EH (cell line): ENCODE results near the gene EPN2.
"Not testable (repeated sequence)": the region's sequence is repeated elsewhere in the genome, so short reads cannot be mapped to it uniquely, and the experiment has no call there.

Source experiments
- DNase-seq: peaks from one replicate; pipeline ENCODE4 v3.0.0-alpha.2; 2015; ENCODE audit warnings: low read depth

Gene EPN2

DNA sequence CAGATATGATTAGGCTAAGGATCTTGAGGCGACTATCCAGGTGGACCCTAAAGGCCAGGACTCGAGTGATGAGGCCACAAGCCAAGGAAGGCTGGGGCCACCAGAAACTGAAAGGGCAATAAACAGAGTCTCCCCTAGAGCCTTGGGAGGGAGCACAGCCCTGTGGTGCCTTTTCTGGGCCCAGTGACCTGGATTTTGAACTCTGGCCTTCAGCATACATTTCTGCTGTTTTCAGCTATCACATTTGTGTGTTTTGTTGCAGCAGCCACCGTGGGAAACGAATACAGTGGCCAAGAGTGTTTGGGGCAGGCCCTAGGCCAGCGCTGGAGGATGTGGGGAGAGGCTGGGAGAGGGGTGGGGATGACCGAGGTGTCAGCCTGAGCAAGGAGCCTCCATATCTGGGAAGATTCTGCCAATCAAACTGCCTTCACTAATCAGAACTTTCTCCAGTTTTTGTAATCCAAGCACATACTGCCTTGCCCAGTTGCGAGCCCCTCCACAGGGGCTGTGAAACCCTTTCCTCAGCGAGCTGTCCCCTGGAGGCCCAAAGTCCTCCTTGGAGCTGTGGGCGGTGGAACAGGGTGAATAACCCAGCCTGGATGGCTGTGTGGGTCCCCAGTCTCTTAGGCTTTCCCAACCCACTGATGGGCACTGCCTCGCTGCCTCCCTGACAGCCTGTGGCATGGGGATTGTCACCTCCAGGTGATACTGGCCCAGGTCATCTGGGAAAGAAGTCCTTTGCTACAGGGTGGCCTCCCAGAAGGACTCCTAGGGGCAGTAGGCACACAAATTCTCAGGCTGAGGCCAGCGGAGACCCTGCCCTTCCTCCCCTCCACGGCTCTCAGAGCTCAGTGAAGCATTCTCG lies 108.6 kb downstream of the EPN2 start:
- DNase-seq, result no peak

DNA sequence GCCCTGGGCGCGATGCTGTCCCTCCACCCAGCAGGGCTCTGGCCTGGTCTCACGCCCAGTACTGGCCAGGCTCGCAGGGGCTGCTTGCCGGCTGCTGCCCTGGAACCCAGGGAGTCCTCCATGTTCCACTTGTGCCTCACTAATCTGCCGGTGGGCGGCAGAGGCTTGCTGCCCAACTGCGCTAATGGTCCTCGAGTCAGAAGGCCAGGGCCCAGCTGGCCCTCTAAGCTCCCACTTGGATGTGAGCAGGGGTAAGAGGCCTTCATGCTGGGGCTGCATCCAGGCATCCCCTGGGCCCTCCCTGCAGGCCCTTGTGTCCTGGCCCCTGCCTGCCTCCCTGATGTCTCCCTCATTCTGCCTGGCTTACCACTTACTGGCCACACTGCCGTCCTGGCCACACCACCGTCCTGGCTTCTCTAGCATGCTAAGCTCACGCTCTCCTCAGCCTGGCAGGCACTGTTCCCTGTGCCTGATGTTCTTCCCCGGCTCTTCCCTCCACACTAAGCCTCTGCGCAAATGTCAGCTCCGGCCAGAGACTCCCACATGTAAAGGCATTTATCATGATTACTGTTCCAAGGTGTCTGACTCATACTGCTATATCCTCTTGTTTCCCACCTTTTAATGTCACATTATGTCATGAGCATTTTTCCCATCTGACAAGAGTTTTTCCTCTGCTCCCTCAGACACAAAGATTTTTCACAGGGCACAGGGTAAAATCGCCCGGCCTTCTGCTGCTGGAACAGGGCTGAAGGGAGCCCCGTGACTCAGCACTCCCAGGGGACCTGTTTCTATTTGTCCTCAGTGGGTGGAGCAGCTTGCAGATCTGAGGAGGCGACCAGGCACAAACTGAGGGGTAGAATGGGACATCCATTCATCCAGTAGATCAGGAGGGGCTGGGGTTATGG lies 109.4 kb downstream of the EPN2 start:
- peak; percentile 89 for DNase-seq

DNA sequence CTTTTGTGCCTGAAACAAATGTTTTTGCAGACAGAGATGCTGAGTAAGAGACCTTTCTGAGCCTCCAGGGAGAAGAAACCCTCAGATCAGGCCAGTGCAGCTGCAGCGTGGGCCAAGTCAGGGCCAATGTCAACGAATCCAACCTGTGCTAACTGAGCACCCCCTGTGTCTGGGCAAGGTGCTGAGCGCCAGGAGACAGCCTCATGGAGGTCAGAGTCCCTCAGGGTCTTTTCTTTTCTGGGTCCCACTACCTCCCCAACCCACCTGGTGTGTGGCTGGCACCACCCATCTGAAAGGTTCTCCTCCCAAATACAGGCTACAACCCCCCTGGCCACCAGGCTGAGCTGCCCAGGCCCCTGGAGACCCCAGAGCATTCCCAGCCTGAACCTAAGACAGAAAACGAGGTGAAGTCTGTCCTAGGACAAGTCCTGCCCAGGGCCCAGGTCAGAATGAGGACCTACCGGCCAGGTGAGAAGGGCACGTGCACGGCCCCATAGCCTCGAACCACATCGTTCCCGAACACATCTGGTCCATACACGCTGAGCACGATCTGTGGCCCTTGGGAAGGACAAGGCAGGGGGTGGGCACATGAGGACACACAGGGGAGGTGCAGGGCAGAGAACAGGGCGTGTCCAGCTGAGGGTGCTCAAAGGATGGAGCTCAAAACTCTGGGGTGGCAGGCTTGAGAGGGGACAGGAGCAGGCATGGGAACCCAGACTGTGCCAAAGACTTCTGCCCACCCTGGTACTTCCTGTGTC lies 110.3 kb downstream of the EPN2 start:
- DNase-seq, result no peak

DNA sequence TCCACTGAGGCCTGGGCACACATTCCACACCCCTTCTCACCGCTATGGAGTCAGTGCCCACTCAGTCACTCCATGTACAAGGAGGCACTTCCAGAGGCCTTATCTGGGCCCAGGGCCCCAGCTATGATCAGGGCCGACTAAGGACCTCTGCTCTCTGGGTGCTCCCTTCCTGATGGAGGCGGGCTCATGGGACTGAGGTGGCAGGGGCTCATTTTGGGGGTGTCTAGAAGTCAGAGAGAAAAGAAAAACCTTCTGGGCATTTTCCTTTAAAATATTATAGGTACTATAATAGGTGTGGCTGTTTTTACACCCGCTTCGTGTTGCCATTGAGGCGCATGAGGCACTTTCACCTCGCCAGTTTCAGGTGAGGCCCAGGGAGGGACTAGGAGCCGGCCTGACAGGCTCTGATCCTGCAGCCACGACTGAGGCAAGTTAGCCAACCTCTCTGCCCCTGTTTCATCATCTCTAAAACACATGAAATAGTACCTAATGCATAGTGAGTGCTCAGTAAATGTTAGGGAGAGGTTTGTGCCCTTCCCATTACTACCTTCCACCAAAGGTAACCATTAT lies 111.0 kb downstream of the EPN2 start:
- no peak for DNase-seq

DNA sequence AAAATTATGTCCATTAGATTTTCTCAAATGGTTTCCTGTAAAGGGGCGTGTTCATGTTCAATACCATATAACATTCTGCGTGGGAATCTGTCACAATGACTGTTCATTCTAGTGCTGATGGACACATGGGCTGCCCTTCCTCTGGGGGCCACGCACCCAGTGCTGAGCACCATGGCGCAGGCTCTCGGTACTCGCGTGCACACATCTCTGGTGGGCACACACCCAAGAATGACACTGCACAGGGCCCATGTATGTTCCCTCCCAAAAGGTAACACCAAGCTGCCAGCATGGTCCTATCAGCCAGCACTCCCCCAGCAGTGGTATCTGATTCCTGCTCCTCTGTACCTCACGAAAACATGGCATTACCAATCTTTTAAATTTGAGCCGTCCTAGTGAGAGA lies 111.6 kb downstream of the EPN2 start:
- no peak for DNase-seq

DNA sequence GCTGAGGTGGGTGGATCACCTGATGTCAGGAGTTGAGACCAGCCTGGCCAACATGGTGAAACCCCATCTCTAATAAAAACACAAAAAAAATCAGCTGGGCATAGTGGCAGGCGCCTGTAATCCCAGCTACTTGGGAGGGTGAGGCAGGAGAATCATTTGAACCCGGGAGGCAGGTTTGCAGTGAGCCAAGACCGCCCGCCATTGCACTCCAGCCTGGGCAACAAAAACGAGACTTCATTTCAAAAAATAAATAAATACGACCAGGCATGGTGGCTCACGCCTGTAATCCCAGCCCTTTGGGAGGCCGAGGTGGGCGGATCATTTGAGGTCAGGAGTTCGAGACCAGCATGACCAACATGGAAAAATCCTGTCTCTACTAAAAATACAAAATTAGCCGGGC lies 116.2 kb downstream of the EPN2 start:
- not testable (repeated sequence) for DNase-seq

DNA sequence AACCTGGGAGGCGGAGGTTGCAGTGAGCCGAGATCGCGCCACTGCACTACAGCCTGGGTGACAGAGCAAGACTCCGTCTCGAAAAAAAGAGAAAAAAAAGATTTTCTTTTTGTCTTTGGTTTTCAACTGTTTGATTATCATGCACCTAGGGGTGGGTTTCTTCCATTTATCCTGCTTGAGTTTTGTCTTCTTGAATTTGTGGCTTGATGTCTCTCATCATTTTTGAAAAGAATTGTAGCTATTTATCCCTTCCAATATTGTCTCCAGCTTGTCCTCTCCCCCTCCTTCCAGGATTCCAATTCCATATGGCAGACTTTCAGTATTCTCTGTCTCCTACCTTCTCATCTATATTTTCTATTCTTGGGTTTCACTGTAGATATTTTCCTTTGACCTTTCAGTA lies 117.6 kb downstream of the EPN2 start:
- DNase-seq, result no peak

DNA sequence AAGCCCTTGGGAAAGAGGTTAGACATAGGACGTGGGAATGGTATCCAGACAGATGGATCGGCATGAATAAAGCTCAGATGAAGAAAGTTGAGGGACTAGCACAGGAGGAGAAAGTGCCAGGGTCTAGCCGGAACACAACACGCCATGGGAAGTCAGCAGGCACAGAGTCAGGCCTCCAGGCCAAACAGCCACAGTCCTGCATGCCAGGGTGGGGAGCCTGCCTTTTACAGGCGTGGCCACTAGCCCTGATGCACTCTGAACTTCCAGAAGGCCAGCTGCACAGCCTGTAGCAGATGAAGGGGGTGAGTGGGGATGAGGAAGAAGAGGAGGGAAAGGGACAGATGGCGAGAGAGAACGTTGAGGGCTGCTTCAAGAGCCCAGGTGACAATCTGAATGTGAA lies 120.2 kb downstream of the EPN2 start:
- no peak for DNase-seq

DNA sequence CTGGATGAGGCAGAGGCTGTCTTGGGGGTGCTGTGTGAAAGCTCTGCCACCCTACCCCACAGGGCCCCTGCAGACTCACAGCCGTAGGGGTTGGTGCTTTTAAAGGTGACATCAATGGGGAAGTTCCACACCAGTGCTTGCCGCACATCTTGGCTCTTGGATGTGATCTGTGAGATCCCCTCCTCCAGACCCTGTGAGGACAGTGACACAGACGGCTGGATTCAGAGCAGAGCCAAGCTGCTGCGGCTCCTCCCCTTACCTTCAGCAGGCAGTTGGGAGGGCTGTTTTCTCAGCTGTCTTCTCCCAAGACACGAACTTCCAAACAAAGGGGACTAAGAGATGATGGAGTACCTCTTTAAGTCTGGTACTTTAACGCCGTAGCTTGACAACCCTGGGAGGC lies 120.6 kb downstream of the EPN2 start:
- no peak for DNase-seq

DNA sequence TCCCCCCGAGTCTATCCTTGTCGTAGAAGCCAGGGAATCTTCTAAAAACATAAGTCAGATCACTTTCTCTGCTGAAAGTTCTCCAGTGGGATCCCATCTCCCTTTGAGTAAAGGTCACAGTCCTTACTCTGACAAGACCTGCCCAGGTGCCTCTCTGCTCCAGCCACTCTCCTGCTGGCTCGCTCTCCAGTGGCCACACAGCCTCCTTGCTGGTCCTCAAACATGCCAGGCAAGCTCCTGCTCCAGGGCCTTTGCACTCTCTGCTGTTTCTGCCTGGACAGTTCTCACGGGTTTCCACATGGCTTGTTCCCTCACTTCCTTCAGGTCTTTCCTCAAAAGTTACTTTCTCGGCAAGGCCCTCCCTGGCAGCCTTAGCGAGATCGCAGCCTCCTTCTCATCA lies 122.0 kb downstream of the EPN2 start:
- DNase-seq, result no peak

DNA sequence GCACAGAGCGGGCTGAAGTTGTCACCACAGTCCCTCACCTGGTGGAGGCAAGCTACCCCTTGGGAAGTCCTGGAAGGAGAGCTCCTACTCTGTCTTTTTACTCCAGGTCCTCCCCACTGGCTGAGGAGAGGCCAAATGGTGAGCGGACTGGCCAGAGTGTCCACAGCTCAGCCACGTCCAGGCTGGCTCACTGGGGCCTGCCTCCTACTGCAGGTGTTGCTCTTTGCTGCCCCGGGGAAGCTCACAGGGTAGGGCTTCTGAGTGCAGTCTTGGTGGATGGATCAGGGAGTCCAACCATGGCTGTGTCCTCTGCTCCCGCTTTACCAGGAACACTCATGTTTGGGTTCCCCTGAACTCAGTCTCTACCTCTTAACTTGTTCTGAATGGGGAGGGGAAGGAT lies 122.7 kb downstream of the EPN2 start:
- no peak for DNase-seq

DNA sequence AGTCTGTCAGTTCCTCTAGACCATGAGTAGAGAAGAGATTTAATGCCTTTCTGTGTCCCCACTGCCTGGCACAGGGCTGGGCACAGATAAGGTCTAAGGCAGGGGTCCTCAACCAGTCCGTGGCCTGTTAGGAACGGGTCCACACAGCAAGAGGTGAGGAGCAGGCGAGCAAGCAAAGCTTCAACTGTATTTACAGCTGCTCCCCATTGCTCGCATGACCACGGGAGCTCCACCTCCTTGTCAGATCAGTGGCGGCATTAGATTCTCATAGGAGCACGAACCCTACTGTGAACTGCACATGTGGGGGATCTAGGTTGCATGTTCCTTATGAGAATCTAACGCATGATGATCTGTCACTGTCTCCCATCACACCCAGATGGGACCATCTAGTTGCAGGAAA lies 123.6 kb downstream of the EPN2 start:
- DNase-seq, result no peak

DNA sequence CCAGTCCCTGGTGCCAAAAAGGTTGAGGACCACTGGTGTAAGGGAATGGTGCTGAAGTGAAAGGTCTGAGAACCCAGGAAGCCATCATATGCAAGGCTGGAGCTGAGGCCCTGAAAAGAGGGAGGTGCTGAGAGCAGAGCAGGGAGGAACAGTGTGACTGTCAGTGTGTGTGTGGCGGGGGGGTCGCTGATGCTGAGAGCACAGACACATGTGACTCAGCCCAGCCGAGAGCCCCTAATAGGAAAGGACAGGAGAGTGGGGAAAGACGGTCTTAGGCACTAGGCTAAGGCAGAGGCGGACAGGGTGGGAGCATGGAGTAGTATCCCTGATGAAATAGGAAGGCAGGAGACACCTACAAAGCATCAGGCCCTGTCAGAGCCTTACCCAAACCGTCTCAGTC lies 124.2 kb downstream of the EPN2 start:
- DNase-seq, result no peak

DNA sequence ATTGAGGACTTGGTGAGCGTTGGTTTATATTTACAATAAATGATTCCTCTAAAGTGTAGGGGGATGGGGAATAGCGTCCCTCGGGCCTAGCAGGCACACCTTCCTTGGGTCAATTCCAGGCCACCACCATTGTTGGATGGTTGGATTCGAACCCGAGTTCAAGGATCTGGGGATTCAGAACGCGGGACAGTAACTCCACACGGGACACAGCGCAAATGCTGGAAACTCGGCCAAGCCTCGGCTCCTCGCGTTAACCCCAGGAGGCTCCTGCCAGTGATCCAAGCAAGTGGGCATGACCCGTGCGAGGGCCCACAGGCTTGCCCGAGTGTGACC lies 124.7 kb downstream of the EPN2 start:
- no peak for DNase-seq

DNA sequence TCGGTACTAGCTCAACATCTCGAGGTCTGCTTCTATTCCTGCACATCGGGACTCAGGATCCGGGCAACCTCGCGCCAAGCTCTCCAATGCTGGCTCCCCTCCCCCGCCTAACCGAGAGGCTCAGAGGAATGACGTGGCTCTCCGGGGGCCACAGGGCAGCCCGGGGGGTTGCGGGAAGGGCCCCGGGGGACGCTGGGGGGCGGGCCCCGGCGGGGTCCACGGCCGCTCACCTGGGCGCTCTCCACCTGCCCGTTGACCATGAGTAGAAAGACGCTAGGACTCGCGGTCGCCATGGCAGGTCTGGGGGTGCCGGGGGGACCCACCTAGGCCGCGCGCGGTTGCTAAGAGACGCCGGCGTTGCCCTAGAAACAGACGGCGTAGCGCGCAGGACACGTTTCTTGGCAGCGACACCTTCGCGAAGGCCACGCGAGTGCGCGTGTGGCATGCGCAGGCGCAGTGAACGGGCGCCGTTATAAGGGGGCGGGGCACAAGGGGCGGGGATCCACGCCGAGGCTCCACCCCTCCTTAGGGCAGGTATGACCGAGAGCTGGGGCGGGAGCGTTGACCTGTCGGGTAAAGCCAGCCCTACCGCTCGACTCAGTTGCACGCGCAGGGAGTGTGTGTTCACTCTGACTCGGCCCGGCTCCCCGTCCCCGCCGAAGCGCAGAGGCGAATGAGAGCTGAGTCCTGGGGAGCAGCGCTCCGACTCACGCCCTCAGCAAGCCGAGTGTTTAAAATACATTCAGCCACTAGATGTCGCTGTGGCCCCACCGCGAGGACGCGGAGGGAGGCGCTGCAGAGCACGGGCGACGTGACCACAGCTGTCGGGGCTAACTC lies 125.3 kb downstream of the EPN2 start, which contains the start of gene B9D1:
Gene B9D1 (minus strand): TSS at position 447 of the 837 bp plus-strand sequence. CDS start 154 bp downstream, at position 293.
- DNase-seq, result peak; percentile 90

DNA sequence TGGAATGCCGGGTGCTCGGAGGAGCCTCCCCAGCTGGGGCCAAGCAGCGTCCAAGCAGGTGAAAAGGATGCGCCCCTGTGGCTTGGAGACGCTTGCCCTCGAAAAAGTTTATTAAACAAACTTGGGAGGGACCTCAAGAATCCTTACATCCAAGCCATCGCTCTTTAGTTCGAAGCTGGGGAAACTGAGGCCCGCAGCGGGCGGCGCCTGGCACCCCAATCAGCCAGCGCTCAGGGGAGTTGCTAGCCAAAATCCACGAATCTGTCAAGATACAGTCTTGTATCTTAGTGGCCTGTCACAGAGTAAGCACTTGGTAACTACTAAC lies 125.9 kb downstream of the EPN2 start:
- DNase-seq, result no peak

DNA sequence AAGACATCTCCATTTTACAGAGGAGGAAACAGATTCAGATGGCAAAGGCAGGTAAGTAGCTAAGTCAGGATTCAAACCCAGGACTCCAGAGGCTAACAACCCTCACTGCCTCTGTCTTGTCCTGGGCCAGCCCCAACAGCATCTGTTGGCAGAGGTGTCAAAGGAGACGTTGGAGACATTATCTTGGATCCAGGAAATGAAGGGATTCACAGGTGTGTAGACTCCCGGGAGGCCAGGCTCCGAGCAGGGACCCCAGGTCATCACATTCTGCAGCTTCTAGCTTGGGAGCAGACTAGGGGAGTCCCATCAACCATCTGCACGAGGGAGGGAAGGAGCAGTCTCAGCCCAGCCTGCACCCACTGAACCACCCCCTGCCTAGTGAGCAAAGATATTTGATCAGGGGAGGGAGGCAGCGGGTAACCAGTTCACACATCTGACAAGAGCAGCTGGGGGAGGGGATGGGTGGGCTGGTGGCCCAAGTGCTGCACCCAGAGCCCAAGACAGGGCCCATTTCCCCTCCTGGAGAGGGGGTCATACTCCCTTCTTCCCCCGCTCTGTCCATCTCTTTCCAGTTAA lies 126.4 kb downstream of the EPN2 start:
- no peak for DNase-seq

DNA sequence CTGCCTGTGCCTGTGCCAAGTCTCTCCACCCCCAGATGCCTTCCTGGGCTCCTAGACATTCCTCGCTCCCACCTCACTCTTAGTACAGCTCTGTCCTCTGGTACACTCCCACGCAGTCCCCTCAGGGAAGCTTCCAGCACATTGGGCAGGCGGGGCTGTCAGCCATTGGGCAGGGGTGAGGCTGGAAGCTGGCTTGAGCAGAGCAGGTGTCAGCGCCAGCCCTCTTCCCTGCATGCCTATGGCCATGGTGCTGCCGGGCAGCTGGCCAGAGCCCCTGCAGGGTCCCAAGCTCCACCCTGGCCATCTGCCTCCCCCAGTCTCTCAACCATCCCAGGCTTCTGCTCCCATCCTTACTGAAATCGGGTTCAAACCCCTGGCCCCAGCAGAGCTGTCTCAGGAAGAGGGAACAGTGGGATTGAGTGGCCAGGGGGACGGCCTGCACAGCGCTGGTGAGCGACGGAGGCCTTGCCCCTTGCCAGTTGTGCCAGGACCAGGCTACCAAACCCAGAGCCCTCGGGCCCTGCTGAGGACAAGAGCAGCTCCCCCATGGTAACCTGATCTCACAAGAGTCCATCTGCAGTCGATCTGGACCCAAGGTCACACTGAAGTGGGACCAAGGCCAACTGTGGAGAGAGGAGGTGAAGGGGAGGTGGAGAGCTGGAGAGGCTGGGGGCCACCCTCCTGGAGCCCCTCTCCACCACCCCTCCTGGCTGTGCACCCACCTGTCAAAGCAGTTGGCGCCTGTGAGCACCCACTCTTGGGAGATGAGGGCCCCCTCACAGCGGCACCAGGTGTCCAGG lies 127.7 kb downstream of the EPN2 start:
- peak; percentile 52 for DNase-seq

DNA sequence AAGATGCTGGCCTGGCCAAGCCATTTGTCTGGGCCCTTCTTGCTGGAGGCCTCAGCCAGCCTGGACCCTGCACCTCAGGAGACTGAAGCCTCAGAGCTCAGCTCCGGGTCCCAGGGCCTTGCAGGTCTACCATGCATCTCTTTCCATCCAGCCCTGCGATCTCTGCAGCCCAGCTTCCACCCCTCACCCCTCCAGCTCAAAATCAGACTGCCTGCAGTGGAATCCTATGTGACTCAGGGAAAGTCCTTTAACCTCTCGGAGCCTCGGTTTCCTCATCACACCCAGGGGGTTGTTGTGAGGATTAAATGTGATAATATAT lies 128.3 kb downstream of the EPN2 start:
- DNase-seq, result no peak
